ENCODE data around the gene TMEM170B.
A peak's percentile ranks its signal among the peaks of the same experiment; 100 is the strongest.

TMEM170B gene

GRCh38 chr6:11514672-11515071, 22.9 kb upstream of the TMEM170B start:
- Histone ChIP-seq H3K4ac (ENCODE audit: low read depth, low read length) (no peak overlapping the region), H3K4me2 (ENCODE audit: low read length) (no peak overlapping the region), H3K18ac (ENCODE audit: low read length) (no peak overlapping the region), H2AK5ac (ENCODE audit: low read length) (no peak overlapping the region), H2BK5ac (ENCODE audit: low read depth, low read length, poor library complexity) (no peak overlapping the region), H3K79me1 (ENCODE audit: low read length) (no peaks in the 10 kb centered on the region), H3K4me3 (ENCODE audit: low read depth, low read length) (no peak overlapping the region), H3K27me3 (ENCODE audit: insufficient read depth, low read length) (no peaks in the 10 kb centered on the region), H3K36me3 (ENCODE audit: control insufficient read depth in 1 of 2, insufficient read depth in 2 of 2, low read length in 2 of 2) (no peaks in the 10 kb centered on the region), H2AFZ (ENCODE audit: insufficient read depth, low read length, poor library complexity) (no peak overlapping the region), H3K14ac (ENCODE audit: low read length) (no peak overlapping the region), H2BK12ac (ENCODE audit: low read length) (no peak overlapping the region), H3K27ac (ENCODE audit: low read depth, low read length) (no peak overlapping the region), H3K4me1 (ENCODE audit: control insufficient read depth in 1 of 2, insufficient read depth in 2 of 2, low read length in 2 of 2) (no peaks in the 10 kb centered on the region), H3K9ac (ENCODE audit: low read length) (no peak overlapping the region), H4K12ac (ENCODE audit: low read depth, low read length) (no peak overlapping the region), H4K8ac (ENCODE audit: low read depth, low read length) (no peak overlapping the region), H4K91ac (ENCODE audit: low read depth, low read length) (no peak overlapping the region), H3K79me2 (ENCODE audit: control insufficient read depth, insufficient read depth, low read length, poor library complexity) (no peaks in the 10 kb centered on the region), H3K9me3 (ENCODE audit: insufficient read depth, low read depth, low read length) (no peaks in the 10 kb centered on the region), H2BK120ac (ENCODE audit: insufficient read depth, low read length, poor library complexity) (no peak overlapping the region), H3K23ac (ENCODE audit: low read length) (no peak overlapping the region)
- no CpG with 5 or more reads among the region's 3 CpGs for WGBS (ENCODE audit: extremely low coverage, insufficient coverage, insufficient read length)
- DNase-seq = no peak

DNA sequence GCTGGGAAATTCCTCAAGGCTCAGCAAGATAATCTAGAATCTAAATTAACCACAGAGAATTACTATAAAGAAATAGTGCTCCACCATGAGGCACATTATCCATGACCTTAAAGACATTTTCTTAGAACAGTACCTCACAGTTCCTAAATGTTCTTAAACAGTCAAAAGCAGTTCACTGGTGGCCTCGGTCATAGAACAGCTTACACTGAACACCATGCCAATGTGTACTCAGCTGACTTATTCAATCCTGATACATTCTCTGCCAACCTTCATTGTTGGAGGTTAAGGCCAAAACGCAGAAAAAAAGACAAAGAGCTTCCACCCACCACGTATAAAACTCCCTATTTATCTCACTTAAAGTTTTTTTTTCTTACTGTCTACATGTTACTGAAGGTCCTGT, 21.8 kb upstream of the TMEM170B start:
- no peak overlapping the region for H3K18ac ChIP-seq (ENCODE audit: low read length)
- no peak overlapping the region for H4K91ac ChIP-seq (ENCODE audit: low read depth, low read length)
- no peak overlapping the region for H2BK5ac ChIP-seq (ENCODE audit: low read depth, low read length, poor library complexity)
- H3K36me3 ChIP-seq (ENCODE audit: control insufficient read depth in 1 of 2, insufficient read depth in 2 of 2, low read length in 2 of 2) = no peaks in the 10 kb centered on the region
- H3K9me3 ChIP-seq (ENCODE audit: insufficient read depth, low read depth, low read length) = no peaks in the 10 kb centered on the region
- H3K4ac ChIP-seq (ENCODE audit: low read depth, low read length) = no peak overlapping the region
- no peak overlapping the region for H3K27ac ChIP-seq (ENCODE audit: low read depth, low read length)
- no peaks in the 10 kb centered on the region for H3K79me1 ChIP-seq (ENCODE audit: low read length)
- H2BK12ac ChIP-seq (ENCODE audit: low read length) = no peak overlapping the region
- no peak overlapping the region for H4K8ac ChIP-seq (ENCODE audit: low read depth, low read length)
- no peak overlapping the region for H3K23ac ChIP-seq (ENCODE audit: low read length)
- no peak overlapping the region for H4K12ac ChIP-seq (ENCODE audit: low read depth, low read length)
- no peak overlapping the region for H3K9ac ChIP-seq (ENCODE audit: low read length)
- no peaks in the 10 kb centered on the region for H3K79me2 ChIP-seq (ENCODE audit: control insufficient read depth, insufficient read depth, low read length, poor library complexity)
- H3K4me1 ChIP-seq (ENCODE audit: control insufficient read depth in 1 of 2, insufficient read depth in 2 of 2, low read length in 2 of 2) = no peaks in the 10 kb centered on the region
- H2BK120ac ChIP-seq (ENCODE audit: insufficient read depth, low read length, poor library complexity) = no peak overlapping the region
- no peaks in the 10 kb centered on the region for H3K27me3 ChIP-seq (ENCODE audit: insufficient read depth, low read length)
- H2AK5ac ChIP-seq (ENCODE audit: low read length) = no peak overlapping the region
- no peak for DNase-seq
- no peak overlapping the region for H3K4me3 ChIP-seq (ENCODE audit: low read depth, low read length)
- no peak overlapping the region for H3K4me2 ChIP-seq (ENCODE audit: low read length)
- H3K14ac ChIP-seq (ENCODE audit: low read length) = no peak overlapping the region
- 100% methylated on average over 1 of the region's 3 CpGs for WGBS (ENCODE audit: extremely low coverage, insufficient coverage, insufficient read length)
- no peak overlapping the region for H2AFZ ChIP-seq (ENCODE audit: insufficient read depth, low read length, poor library complexity)

- Histone ChIP-seq H3K27ac (ENCODE audit: low read depth, low read length) (no peak overlapping the region), H3K14ac (ENCODE audit: low read length) (no peak overlapping the region), H4K91ac (ENCODE audit: low read depth, low read length) (no peak overlapping the region), H3K79me2 (ENCODE audit: control insufficient read depth, insufficient read depth, low read length, poor library complexity) (no peaks in the 10 kb centered on the region), H3K27me3 (ENCODE audit: insufficient read depth, low read length) (no peaks in the 10 kb centered on the region), H3K4me1 (ENCODE audit: control insufficient read depth in 1 of 2, insufficient read depth in 2 of 2, low read length in 2 of 2) (no peaks in the 10 kb centered on the region), H3K4ac (ENCODE audit: low read depth, low read length) (no peak overlapping the region), H3K4me2 (ENCODE audit: low read length) (no peak overlapping the region), H2AK5ac (ENCODE audit: low read length) (no peak overlapping the region), H2AFZ (ENCODE audit: insufficient read depth, low read length, poor library complexity) (no peak overlapping the region), H3K36me3 (ENCODE audit: control insufficient read depth in 1 of 2, insufficient read depth in 2 of 2, low read length in 2 of 2) (no peaks in the 10 kb centered on the region), H3K4me3 (ENCODE audit: low read depth, low read length) (no peak overlapping the region), H4K12ac (ENCODE audit: low read depth, low read length) (no peak overlapping the region), H2BK12ac (ENCODE audit: low read length) (no peak overlapping the region), H3K9ac (ENCODE audit: low read length) (no peak overlapping the region), H2BK5ac (ENCODE audit: low read depth, low read length, poor library complexity) (no peak overlapping the region), H3K23ac (ENCODE audit: low read length) (no peak overlapping the region), H3K18ac (ENCODE audit: low read length) (no peak overlapping the region), H4K8ac (ENCODE audit: low read depth, low read length) (no peak overlapping the region), H2BK120ac (ENCODE audit: insufficient read depth, low read length, poor library complexity) (no peak overlapping the region), H3K9me3 (ENCODE audit: insufficient read depth, low read depth, low read length) (no peaks in the 10 kb centered on the region), H3K79me1 (ENCODE audit: low read length) (no peaks in the 10 kb centered on the region)
- WGBS (ENCODE audit: extremely low coverage, insufficient coverage, insufficient read length) = no CpG with 5 or more reads among the region's 4 CpGs
- DNase-seq = no peak
Measured at GRCh38 chr6:11522812-11523605, 14.5 kb upstream of the TMEM170B start.

GRCh38 chr6:11525468-11526155, 11.9 kb upstream of the TMEM170B start:
- no CpG with 5 or more reads among the region's 2 CpGs for WGBS (ENCODE audit: extremely low coverage, insufficient coverage, insufficient read length)
- H2BK12ac ChIP-seq (ENCODE audit: low read length) = no peak overlapping the region

More at GRCh38 chr6:11525468-11526155, 11.9 kb upstream of the TMEM170B start:
- Histone ChIP-seq H3K9ac (ENCODE audit: low read length) (no peak overlapping the region), H3K18ac (ENCODE audit: low read length) (no peak overlapping the region), H2BK120ac (ENCODE audit: insufficient read depth, low read length, poor library complexity) (no peak overlapping the region), H3K4ac (ENCODE audit: low read depth, low read length) (no peak overlapping the region), H3K4me1 (ENCODE audit: control insufficient read depth in 1 of 2, insufficient read depth in 2 of 2, low read length in 2 of 2) (no peaks in the 10 kb centered on the region), H2BK5ac (ENCODE audit: low read depth, low read length, poor library complexity) (no peak overlapping the region), H3K36me3 (ENCODE audit: control insufficient read depth in 1 of 2, insufficient read depth in 2 of 2, low read length in 2 of 2) (no peaks in the 10 kb centered on the region), H3K23ac (ENCODE audit: low read length) (no peak overlapping the region), H3K4me2 (ENCODE audit: low read length) (no peak overlapping the region), H3K27ac (ENCODE audit: low read depth, low read length) (no peak overlapping the region), H3K27me3 (ENCODE audit: insufficient read depth, low read length) (no peaks in the 10 kb centered on the region), H4K12ac (ENCODE audit: low read depth, low read length) (no peak overlapping the region), H4K91ac (ENCODE audit: low read depth, low read length) (no peak overlapping the region), H3K14ac (ENCODE audit: low read length) (no peak overlapping the region), H3K79me1 (ENCODE audit: low read length) (no peaks in the 10 kb centered on the region), H3K79me2 (ENCODE audit: control insufficient read depth, insufficient read depth, low read length, poor library complexity) (no peaks in the 10 kb centered on the region), H4K8ac (ENCODE audit: low read depth, low read length) (no peak overlapping the region), H2AK5ac (ENCODE audit: low read length) (no peak overlapping the region), H3K9me3 (ENCODE audit: insufficient read depth, low read depth, low read length) (no peaks in the 10 kb centered on the region), H3K4me3 (ENCODE audit: low read depth, low read length) (no peak overlapping the region), H2AFZ (ENCODE audit: insufficient read depth, low read length, poor library complexity) (no peak overlapping the region)
- peak; percentile 36 to 96 for DNase-seq

Data from trophoblast cell (in vitro differentiated cells and primary cell).